GM23338 (cell line): ENCODE measurements around the gene PMAIP1. TPM values are rescaled to one million over a fixed set of nuclear protein-coding genes. Genes with fewer than 3 reads are reported as not detected.

Experiments used
- CREB1 ChIP-seq: fragments of 250-450 bp; sonication (Bioruptor Pico); IDR thresholded peaks from 2 replicates; pipeline ENCODE4 v1.5.0; 2020; ENCODE audit warnings: low read depth, mild to moderate bottlenecking, moderate library complexity
- EZH2phosphoT487 ChIP-seq: fragments of 200-600 bp; sonication (generic); IDR thresholded peaks from one replicate; pipeline ENCODE4 v1.8.1; 2018; ENCODE audit warnings: antibody characterized with exemption; ENCODE audit not compliant: unreplicated experiment
- NANOG ChIP-seq: IDR thresholded peaks from 2 replicates; pipeline ENCODE4 v1.6.1; 2016; ENCODE audit warnings: antibody characterized with exemption, borderline replicate concordance
- REST ChIP-seq: IDR thresholded peaks from one replicate; pipeline ENCODE4 v1.6.1; 2018; ENCODE audit warnings: antibody characterized with exemption; ENCODE audit not compliant: unreplicated experiment
- ZNF114 ChIP-seq: fragments of 250-450 bp; sonication (Bioruptor Pico); IDR thresholded peaks from 2 replicates; pipeline ENCODE4 v1.5.0; 2020; ENCODE audit warnings: mild to moderate bottlenecking, moderate library complexity
- ZNF331 ChIP-seq: fragments of 250-450 bp; sonication (Bioruptor Pico); IDR thresholded peaks from 2 replicates; pipeline ENCODE4 v1.5.0; 2020; ENCODE audit warnings: low read depth, mild to moderate bottlenecking, moderate library complexity
- ZNF462 ChIP-seq: fragments of 250-450 bp; sonication (Bioruptor Pico); IDR thresholded peaks from 2 replicates; pipeline ENCODE4 v1.5.0; 2020; ENCODE audit warnings: mild to moderate bottlenecking, moderate library complexity
- polyA plus RNA-seq: library from polyadenylated mRNA; unstranded; fragments of >200 nt; fragmentation: Nextera tagmentation; extraction: Ambion mirVana; gene quantifications from 2 replicates; pipeline ENCODE4 v1.2.1, GENCODE V29; 2016
- total RNA-seq: library from RNA; depleted of rRNA; stranded (reverse); fragments of >200 nt; shearing (Covaris generic); gene quantifications from 2 replicates; pipeline ENCODE4 v1.2.3, GENCODE V29; 2014

The PMAIP1 gene
- total and polyA plus RNA-seq, 2 experiments from 2014 or later, result 156 to 296 TPM

- TF ChIP-seq ZNF462 (no peak), CREB1 (CRISPR knock-in tag) (no peak), ZNF114 (CRISPR knock-in tag) (no peak), REST (no peak), NANOG (no peak), EZH2phosphoT487 (no peak), ZNF331 (CRISPR knock-in tag) (no peak)
Observed at GRCh38 chr18:59910967-59911366, 11.2 kb downstream of the PMAIP1 start (continued).
